ENCODE data around the gene GCNT1.
"Not testable (repeated sequence)": the region's sequence is repeated elsewhere in the genome, so short reads cannot be mapped to it uniquely, and the experiment has no call there.

GCNT1 gene

DNA sequence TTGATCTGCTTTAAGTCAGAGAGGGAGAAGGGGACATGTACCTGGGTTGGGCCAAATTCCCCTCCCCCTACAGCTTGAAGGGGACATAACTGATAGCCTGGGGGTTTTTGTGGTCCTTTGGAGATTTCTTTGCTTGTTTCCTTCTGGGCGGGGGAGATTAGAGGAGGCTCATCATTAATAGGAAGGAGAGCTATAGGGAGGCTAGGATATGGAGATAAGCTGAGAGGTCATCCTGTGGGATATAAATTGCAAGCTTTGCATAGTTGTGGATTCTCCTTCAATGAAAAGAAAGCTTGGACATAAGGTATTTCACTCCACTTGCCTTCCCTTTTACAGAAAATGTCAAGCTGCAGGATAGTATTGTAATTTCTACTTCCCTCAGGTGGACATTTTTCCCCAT lies 34.5 kb downstream of the GCNT1 start:
- DNase-seq, result not testable (repeated sequence)

DNA sequence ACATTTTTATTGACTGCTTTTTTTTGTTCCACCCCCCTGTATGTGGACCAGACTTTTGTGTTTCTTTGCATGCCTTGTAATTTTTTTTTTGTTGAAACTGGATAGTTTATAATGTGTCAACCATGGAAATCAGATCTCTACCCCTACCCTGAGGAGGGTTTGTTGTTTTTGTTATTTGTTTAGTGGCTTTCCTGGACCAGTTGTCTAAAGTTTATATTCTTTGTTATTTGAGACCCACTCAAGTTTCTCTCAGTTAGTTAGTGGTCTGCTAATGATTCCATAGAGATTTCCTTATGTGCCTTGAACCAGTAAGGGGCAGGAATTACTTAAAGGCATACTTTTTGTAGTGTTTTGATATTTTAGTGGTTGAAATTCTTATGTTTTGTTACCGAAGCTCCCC lies 41.1 kb downstream of the GCNT1 start:
- no peak for DNase-seq

DNA sequence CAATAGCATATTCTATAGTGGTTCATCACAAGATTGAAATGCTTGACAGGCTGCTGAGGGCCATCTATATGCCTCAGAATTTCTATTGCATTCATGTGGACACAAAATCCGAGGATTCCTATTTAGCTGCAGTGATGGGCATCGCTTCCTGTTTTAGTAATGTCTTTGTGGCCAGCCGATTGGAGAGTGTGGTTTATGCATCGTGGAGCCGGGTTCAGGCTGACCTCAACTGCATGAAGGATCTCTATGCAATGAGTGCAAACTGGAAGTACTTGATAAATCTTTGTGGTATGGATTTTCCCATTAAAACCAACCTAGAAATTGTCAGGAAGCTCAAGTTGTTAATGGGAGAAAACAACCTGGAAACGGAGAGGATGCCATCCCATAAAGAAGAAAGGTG lies 43.8 kb downstream of the GCNT1 start:
- DNase-seq, result no peak

DNA sequence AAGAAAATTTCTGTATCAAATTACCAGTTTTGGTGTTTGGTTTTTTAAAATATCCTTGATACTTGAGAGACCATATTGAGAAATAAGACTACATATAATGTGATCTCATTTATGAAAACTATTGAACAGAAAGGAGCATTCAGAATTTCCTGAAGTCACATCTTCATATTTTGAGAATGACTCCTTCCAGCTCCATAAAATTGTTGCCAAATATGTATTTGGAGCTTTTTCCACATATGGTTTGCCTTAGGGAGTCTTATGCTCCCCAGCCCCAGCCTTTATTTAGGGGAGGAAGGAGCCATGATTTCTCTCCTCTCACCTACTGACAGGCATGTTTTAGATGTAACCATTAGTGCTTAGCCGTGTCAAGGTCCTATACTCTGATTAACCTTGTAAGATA lies 51.1 kb downstream of the GCNT1 start:
- no peak for DNase-seq

DNA sequence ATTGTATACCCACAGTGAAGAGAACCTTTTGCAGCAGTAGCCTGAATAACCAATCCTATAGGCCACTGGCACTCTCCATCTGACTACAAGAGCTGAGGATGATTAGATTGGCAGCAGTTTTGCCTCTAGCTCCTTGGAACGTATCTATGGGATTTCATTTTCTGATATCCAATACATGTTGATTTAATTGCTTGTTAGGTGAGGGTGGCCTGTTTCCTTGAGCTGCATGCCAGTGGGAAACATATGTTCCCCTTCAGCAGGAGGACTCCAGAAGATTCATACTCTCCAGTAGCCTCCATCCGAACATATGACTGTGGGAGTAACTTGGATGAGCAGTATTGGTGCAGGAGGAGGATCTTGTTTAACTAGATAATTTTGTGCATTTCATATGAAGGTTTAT lies 51.5 kb downstream of the GCNT1 start:
- DNase-seq, result no peak

DNA sequence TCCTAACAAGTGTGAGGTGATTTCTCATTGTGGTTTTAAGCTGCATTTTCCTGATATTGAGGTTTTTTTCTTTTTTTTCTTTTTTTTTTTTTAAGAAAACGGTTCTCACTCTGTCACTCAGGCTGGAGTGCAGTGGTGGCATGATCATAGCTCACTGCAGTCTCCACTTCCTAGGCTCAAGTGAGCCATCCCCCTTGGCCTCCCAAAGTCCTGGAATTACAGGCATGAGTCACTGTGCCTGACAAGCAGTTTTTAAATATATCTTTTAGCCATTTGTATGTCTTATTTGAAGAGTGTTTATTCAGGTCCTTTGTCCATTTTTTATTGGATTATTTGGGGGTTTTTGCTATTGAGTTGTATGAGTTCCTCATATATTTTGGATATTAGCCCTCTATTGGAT lies 53.8 kb downstream of the GCNT1 start:
- DNase-seq, result no peak

DNA sequence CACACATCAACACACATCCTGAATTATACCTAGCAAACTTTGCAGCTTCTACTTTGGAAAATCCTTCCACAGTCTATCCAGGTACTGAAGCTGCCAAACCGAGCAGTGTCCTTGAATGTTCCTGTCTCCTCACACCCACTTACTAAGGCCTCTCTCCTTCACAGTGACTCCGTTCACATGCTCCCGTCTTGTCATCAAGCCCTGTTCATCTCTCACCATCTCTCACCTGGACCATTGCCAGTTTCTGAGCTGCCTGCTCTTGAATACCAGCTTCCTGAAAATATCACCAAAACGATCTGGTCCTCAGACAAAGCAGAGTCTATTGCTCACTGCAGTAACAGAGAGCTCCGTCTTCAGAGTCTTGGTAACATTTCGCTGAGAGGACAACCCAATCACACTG lies 57.4 kb downstream of the GCNT1 start:
- DNase-seq, result no peak

DNA sequence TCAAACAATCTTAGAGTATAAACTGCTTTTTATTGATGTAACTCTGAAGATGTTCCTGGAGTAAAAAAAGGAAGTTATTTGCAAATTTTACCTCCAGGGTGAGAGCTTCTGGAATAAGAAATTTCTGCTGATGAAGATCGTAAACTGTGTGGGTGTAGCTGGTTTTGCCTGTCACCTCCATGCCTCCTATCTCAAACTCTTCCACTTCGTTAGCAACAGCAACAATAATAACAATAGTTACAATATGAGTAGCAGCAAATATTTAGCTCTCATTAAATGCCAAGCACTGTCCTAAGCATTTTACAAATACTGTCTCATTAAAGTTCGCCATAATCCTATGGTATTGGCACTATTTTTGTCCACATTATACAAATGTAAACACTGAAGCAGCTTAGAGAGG lies 57.9 kb downstream of the GCNT1 start:
- DNase-seq, result no peak

DNA sequence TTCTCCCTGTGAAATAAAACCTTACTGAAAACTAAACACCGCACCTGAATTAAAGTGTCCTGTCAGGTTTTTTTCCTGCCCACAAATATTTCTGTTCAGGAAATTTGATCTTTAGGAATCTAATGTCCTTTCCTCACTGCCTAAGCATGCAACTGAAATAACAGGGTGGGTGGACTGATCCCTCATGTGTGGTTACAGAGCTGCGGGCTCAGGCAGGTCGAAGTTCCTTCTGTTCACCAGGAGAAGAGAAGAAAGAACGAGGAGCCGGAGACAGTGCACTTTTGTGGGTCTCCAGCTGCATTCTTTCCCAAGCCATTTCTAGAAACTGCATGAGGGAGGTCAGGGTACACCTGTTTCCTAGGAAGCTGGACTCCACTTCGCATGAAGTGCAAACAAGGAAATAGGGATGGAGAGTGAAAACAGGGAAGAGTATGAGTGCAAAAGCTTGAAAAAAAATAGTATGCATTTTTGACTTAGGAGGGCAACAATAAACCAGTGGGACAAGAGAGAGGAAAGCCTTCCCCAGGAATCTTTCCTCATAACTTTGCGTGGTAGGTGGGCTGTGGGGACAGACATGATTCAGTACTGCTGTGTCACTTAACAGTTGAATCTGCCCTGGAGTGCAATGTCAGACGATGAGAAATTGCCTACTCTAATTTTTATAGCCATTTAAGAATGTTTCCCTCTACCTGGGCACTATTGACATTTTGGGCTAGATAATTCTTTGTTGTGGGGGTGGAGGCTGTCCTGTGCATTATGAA lies 60.3 kb downstream of the GCNT1 start:
- DNase-seq, result no peak

DNA sequence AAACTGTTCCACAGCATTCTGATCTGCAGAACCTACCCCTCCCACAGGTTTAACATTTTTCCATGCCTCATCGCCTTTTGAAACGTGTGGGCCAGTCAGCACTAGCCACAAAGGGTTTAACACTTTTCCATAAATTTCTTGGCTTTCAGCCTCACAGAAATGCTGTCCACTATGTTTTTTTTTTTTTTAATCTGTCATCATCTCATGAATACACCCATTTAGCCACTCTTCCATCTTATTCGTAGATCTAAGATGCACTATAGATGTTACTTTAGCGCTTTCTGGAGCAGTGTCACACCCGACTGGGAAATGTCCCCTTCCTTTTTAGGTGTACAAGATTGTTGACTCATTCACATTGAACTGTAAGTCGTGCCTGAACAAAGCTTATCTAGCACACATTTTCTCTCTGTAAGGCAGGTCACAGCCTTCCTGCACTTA lies 62.3 kb downstream of the GCNT1 start:
- no peak for DNase-seq

DNA sequence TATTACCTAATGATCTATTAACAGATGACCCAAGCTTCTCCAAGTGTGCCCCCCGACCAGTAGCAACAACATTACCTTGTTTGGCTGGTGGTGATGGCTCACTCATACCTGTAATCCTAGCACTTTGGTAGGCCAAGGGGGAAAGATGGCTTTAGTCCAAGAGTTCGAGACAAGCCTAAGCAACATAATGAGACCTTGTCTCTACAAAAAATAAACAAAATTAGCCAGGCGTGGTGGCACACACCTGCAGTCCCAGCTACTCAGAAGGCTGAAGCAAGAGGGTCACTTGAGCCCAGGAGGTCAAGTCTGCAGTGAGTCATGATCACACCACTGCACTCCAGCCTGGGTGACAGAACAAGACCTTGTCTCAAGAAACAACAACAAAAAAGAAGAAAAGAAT lies 62.9 kb downstream of the GCNT1 start:
- no peak for DNase-seq

DNA sequence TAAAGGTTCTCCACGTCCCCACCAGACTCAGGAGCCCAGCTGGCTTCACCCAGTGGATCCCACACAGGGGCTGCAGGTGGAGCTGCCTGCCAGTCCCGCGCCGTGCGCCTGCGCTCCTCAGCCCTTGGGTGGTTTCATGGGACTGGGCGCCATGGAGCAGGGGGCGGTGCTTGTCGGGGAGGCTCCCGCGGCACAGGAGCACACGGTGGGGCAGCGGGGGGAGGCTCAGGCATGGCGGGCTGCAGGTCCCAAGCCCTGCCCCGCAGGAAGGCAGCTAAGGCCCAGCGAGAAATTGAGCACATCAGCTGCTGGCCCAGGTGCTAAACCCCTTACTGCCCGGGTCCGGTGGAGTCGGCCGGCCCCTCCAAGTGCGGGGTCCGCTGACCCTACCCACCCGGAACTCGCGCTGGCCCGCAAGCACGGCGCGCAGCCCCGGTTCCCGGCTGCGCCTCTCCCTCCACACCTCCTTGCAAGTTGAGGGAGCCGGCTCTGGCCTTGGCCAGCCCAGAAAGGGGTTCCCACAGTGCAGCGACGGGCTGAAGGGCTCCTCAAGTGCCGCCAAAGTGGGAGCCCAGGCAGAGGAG lies 64.7 kb downstream of the GCNT1 start:
- not testable (repeated sequence) for DNase-seq

DNA sequence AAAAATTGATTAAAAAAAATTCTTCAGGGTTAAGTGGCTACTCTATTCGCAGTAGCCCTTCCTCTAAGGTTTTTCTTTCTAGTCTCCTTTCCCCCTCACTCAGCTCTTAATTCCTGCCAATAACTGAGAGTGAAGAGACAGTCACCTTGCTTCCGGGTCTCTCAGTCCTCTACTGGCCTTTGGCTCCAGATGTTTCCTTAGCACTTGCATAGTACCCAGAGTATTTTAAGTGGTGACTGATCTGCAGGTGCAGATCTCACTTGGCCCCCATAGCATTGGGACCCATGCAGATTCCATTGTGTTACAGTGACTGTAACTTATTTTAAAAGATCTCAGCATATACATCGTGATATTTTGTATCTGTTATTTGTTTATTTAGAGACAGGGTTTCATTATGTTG lies 66.2 kb downstream of the GCNT1 start:
- DNase-seq, result no peak

DNA sequence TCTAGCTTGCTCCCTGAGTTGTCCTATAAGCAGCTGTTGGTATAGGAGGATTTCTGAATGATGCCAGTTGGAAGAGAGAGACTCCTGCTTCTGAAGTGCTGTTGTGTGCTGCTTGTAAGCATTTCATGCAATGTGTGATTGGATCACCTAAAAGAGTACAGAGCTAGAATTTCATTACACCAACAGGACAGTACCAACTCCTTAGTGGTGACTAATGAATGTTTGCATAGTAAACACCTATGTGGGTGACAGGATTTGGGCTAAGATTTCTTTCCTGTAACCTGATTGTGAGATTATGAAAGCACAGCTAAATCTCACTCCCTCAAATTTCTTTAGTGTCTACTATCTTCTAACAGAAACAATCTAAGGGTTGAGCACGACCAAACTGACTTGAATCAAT lies 67.0 kb downstream of the GCNT1 start:
- DNase-seq, result no peak

DNA sequence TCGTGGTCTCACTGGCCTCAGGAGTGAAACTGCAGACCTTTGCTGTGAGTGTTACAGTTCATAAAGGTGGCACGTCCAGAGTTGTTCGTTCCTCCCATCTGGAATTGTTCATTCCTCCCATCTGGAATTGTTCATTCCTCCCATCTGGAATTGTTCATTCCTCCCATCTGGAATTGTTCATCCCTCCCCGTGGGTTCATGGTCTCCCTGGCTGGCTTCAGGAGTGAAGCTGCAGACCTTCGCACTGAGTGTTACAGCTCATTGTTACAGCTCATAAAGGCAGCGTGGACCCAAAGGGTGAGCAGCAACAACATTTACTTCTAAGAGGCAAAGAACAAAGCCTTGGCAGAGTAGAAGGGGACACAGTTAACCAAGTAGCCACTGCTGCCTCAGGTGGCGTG lies 69.1 kb downstream of the GCNT1 start:
- no peak for DNase-seq

DNA sequence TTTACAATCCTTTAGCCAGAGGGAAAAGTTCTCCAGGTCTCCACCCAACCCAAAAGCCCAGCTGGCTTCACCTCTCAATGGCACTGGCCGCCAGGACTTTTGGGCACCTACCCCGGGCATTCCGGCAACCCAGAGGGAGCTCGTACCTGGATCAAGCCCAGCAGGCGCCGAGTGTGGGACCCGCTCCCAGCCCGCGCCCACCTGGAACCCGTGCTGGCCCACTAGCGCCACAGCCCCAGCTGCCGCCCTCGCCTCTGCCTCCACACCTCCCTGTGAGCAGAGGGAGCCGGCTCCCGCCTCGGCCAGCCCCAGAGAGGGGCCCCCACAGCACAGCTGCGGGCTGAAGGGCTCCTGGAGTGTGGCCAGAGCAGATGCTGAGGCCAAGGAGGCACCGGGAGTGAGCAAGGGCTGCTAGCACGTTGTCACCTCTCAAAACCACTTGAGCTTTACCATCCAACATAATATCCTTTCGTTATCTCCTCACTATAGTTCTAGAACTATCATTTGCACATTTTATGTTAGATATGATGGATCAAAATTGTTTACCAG lies 69.7 kb downstream of the GCNT1 start:
- no peak for DNase-seq

DNA sequence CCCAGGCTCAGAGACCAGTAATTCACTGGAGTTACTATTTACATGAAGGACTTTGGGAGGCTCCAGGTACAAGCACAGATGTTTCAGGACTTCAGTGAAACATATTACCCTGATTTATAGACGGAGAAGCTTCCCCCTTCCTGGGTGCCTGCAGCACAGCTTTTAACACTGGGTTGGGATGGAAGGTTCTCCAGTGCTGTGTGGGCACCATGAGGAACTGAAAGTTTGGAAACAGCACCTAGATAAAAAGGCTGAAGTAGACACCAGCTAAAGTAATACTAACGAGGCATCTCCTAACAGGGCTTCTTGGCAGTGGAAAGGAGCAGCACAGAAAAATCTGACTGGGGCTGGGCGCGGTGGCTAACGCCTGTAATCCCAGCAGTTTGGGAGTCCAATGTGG lies 70.7 kb downstream of the GCNT1 start:
- no peak for DNase-seq

DNA sequence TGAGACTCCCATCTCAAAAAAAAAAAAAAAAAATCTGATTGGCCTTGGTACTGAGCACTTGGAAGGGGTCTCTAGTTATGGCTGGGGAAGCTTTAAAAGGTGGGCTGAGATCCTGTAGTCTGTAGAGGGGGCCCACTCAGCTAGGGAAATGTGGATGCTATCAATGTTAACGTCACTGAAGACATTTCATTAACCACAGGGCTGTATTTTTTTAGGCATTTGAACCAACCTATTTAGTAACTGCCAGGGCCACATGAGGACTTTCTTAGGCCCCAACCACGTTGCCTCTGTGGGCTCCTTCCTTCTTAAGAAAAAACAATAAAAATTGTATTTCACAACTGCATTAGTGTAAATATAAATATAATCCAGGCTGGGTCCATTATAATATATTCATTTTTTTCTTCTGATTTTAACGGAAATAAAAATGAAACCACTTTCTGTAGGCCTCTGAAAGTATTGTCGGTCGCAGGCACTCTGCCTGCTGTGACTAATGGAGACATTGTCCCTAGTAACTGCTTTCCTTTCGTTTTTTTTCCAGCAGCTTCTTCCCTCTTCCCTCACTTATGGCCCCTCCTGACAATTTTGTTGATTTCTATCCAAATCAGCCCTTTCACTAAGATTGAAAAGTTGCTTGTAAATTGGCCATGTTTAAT lies 71.6 kb downstream of the GCNT1 start:
- no peak for DNase-seq

DNA sequence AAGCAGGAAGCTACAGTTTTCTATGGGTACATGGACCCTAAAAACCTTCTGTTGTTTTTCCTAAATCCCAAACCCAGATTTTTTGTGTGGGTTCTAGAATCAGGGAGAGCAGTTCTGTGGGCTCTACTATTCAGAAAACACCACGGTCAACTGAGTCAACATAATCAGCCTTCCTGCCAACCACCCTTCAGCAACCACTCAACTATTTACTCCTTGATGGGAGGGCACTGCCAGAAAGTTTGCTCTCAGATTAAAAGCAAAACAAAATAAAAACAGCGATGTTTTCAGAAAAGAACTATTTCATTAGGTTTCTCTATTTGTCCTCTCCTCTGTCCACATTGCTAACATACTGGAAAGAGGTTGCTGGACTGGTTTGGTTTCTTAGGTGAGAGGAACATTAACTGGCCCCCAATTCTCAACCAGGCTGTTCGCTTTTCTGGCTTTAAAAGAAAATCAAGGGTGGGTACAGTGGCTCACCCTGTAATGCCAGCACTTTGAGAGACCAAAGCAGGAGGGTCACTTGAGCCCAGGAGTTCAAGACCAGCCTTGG lies 72.3 kb downstream of the GCNT1 start:
- no peak for DNase-seq

DNA sequence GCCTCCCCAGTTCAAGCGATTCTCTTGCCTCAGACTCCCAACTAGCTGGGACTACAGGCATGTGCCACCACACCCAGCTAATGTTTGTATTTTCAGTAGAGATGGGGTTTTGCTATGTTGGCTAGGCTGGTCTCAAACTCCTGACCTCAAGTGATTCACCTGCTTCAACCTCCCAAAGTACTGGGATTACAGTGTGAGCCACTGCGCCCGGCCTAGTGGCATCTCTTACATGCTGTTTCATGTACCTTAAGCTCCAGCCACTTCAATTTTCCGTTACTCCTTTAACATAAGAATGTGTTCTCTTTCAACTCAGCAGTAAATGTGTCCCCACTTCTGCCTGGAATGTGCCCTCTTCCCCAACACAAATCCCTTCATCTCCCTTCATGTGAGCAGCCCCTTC lies 73.9 kb downstream of the GCNT1 start:
- not testable (repeated sequence) for DNase-seq

DNA sequence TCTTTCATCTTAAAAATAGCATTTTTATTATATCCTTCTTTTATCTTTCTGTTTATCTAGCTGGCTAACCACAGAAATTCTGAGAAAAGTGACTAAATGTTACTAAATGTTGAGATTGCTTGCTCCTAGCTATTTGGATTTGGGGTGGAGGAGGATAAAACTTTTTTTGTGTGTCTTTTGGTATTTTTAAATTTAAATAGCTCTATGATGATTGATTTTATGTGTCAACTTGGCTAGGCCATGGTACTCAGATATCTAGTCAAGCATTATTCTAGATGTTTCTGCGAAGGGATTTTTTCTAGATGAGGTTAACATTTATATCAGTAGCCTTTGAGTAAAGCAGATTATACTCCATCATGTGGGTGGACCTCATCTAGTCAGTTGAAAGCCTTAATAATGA lies 75.0 kb downstream of the GCNT1 start:
- no peak for DNase-seq

DNA sequence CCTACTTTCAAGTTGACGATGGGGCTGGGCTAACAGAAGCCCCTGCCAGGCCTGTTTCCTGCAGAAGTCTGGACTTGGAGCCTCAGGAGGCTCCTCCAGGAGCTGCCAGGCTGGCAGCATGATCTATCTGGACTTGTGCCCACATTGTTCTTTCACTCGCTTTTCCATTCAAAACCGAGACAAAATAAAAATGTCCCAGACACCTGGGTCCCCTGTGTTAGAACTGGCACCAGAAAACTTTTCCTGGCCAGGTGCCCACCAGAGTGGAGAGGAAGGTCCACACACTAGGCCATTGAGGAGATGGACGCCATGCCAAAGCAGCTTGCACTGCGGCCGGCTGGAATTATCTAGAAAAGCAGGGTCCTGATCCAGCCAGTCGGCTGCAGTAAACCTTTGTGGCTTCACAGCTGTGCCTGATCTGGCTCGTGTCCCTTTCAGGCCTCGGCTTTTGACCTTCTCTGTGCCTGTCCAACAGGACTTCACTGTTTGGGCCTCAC lies 78.2 kb downstream of the GCNT1 start:
- no peak for DNase-seq

DNA sequence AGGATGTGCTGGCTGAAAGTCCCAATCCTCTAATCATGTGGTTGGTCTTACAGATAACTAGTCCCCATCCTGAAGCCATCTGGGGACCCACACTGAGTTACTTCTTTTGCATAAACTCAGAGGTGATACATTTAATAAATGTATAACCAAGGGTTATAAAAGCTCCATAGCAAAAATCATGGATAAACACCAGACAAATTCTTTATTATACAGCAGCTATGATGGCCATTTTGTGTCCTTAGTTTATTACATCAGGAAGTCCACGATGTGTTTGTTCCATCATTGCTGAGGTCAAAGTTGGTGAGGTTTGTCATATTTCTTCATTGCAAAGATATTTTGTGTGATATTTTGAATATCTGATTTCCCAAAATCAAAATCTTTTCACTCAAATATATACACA lies 80.2 kb downstream of the GCNT1 start:
- DNase-seq, result no peak

DNA sequence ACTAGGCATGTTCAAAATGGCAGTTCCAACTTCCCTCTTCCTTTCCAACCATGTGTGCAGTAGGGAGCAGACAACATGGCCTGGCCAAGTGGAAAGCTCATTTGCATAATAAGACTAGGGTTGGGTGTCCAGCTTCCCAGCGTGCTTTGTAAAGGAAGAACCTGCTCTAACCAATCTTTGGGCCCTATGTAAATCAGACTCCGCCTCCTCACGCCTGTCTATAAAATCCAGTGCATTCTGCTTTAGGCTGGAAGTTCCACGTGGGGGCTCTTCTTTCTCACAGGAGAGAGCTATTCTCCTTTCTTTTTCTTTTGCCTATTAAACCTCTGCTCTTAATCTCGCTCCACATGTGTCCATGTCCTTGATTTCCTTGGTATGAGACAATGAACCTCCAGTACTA lies 83.4 kb downstream of the GCNT1 start:
- no peak for DNase-seq
